Measurements from ENCODE around the gene CDH23.

- TF ChIP-seq CTCF (IDR thresholded peaks at IDR 0.05) (no peak), MAX (CRISPR knock-in tag; IDR thresholded peaks at IDR 0.05) (no peak), TCF7 (CRISPR knock-in tag; IDR thresholded peaks at IDR 0.05; ENCODE audit: low read depth) (no peak)
Observed at GRCh38 chr10:71351087-71351486, 45.6 kb upstream of the CDH23 start.

Measured in WTC11 (cell line).